ENCODE results near the gene DLGAP1. TPM values are rescaled to one million over a fixed set of nuclear protein-coding genes. Genes with fewer than 3 reads are reported as not detected.

DLGAP1 gene
- total RNA-seq, 3 donors from 2014 or later (not counting 1 experiment from before 2014, with no cell fraction given): not detected

DNA sequence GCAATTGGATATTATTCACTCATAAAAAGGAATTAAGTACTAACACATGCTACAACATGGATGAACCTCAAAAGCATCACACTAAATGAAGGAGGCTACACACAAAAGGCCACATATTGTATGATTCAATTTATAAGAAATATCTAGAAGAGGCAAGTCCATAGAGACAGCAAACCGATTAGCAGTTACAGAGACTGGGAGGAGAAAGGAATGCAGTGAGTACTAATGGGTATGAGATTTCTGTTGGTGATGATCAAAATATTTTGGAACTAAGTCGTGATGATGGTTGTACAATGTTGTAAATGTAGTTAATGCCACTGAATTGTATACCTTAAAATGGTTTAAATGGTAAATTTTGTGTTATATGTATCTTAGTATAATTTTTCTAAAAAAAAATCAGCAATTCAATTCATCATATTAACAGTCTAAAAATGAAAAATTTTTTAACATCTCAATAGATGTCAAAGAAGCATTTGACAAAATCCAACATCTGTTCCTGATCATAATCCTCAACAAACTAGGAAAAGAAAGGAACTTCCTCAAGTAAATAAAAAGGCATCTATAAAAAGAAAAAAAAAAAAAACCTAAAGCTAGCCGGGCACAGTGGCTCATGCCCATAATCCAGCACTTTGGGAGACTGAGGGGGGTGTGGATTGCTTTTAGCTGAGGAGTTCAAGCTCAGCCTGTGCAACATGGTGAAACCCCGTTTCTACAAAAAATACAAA, 907.1 kb downstream of the DLGAP1 start:
- no peak for ATAC-seq
- H3K4me3 ChIP-seq (ENCODE audit: low read length): no peak overlapping the region
- H3K4me1 ChIP-seq (ENCODE audit: control insufficient read depth, insufficient read depth, low read length): no peaks in the 10 kb centered on the region
- intact Hi-C loops (cut with micrococcal nuclease): no loop called here
- Mint-ChIP-seq H3K9me3 (no peaks in the 10 kb centered on the region), H3K27ac (no peak overlapping the region), H3K4me1 (no peaks in the 10 kb centered on the region), H3K4me3 (no peak overlapping the region), H3K27me3 (ENCODE audit: low read depth in 2 of 2) (peaks cover 0 to 3% of the 10 kb centered on the region in 2 donors), H3K36me3 (no peaks in the 10 kb centered on the region)
- no peaks in the 10 kb centered on the region for H3K9me3 ChIP-seq (ENCODE audit: control insufficient read depth, insufficient read depth, low read length)
- H3K36me3 ChIP-seq (ENCODE audit: control insufficient read depth, insufficient read depth, low read length): no peaks in the 10 kb centered on the region
- no peak overlapping the region for H3K27ac ChIP-seq (ENCODE audit: low read length)
- TF ChIP-seq, protein P1, sequence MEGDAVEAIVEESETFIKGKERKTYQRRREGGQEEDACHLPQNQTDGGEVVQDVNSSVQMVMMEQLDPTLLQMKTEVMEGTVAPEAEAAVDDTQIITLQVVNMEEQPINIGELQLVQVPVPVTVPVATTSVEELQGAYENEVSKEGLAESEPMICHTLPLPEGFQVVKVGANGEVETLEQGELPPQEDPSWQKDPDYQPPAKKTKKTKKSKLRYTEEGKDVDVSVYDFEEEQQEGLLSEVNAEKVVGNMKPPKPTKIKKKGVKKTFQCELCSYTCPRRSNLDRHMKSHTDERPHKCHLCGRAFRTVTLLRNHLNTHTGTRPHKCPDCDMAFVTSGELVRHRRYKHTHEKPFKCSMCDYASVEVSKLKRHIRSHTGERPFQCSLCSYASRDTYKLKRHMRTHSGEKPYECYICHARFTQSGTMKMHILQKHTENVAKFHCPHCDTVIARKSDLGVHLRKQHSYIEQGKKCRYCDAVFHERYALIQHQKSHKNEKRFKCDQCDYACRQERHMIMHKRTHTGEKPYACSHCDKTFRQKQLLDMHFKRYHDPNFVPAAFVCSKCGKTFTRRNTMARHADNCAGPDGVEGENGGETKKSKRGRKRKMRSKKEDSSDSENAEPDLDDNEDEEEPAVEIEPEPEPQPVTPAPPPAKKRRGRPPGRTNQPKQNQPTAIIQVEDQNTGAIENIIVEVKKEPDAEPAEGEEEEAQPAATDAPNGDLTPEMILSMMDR (IDR thresholded peaks at IDR 0.05): no peak
- no peak for DNase-seq
- WGBS (ENCODE audit: insufficient coverage): 94% methylated on average over 4 of the region's 4 CpGs
- H3K27me3 ChIP-seq (ENCODE audit: control insufficient read depth, insufficient read depth, low read length): no peaks in the 10 kb centered on the region

DNA sequence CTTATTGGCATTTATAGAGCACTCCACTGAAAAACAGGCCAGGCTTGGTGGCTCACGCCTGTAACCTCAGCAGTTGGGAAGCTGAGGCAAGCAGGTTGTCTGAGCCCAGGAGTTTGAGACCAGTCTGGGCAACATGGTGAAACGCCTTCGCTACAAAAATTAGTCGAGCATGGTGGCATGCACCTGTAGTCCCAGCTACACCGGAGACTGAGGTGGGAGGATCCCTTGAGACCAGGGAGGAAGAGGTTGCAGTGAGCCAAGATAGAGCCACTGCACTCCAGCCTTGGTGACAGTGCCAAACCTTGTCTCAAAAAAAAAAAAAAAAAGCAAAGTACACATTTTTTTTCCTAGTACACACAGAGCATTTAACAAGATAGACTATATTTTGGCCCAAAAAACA, 909.0 kb downstream of the DLGAP1 start:
- Mint-ChIP-seq H3K4me1 (no peaks in the 10 kb centered on the region), H3K36me3 (no peaks in the 10 kb centered on the region), H3K27me3 (ENCODE audit: low read depth in 2 of 2) (peaks cover 0 to 11% of the 10 kb centered on the region in 2 donors), H3K4me3 (no peak overlapping the region), H3K27ac (no peak overlapping the region), H3K9me3 (no peaks in the 10 kb centered on the region)
- TF ChIP-seq, protein P1 (IDR thresholded peaks at IDR 0.05): no peak
- Histone ChIP-seq H3K27ac (ENCODE audit: low read length) (no peak overlapping the region), H3K9me3 (ENCODE audit: control insufficient read depth, insufficient read depth, low read length) (no peaks in the 10 kb centered on the region), H3K4me1 (ENCODE audit: control insufficient read depth, insufficient read depth, low read length) (no peaks in the 10 kb centered on the region), H3K4me3 (ENCODE audit: low read length) (no peak overlapping the region), H3K36me3 (ENCODE audit: control insufficient read depth, insufficient read depth, low read length) (no peaks in the 10 kb centered on the region), H3K27me3 (ENCODE audit: control insufficient read depth, insufficient read depth, low read length) (no peaks in the 10 kb centered on the region)
- intact Hi-C loops (cut with micrococcal nuclease): no loop called here
- ATAC-seq (no peak), DNase-seq (no peak)
- WGBS (ENCODE audit: insufficient coverage): 82% methylated on average over 5 of the region's 5 CpGs

DNA sequence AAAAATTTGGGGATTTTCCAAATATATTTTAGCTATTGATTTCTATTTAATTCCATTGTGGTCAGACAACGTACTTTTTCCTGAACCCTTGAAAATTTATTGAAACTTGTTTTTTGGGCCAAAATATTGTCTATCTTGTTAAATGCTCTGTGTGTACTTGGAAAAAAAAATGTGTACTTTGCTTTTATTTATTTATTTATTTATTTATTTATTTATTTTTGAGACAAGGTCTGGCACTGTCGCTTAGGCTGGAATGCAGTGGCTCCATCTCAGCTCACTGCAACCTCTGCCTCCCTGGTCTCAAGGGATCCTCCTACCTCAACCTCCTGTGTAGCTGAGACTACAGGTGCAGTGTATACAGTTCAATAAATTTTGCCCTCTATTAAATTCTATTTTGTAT, 910.6 kb downstream of the DLGAP1 start:
- H3K4me3 Mint-ChIP-seq: no peak overlapping the region
- no peak overlapping the region for H3K27ac ChIP-seq (ENCODE audit: low read length)
- H3K27me3 Mint-ChIP-seq (ENCODE audit: low read depth in 2 of 2): peaks cover 3 to 21% of the 10 kb centered on the region in 2 donors
- H3K9me3 Mint-ChIP-seq: no peaks in the 10 kb centered on the region
- no peaks in the 10 kb centered on the region for H3K36me3 Mint-ChIP-seq
- H3K27me3 ChIP-seq (ENCODE audit: control insufficient read depth, insufficient read depth, low read length): no peaks in the 10 kb centered on the region
- TF ChIP-seq, protein P1 (IDR thresholded peaks at IDR 0.05): no peak
- H3K27ac Mint-ChIP-seq: no peak overlapping the region
- no peak overlapping the region for H3K4me3 ChIP-seq (ENCODE audit: low read length)
- DNase-seq: no peak
- no peaks in the 10 kb centered on the region for H3K4me1 Mint-ChIP-seq
- no peaks in the 10 kb centered on the region for H3K4me1 ChIP-seq (ENCODE audit: control insufficient read depth, insufficient read depth, low read length)
- no CpG with 5 or more reads among the region's 2 CpGs for WGBS (ENCODE audit: insufficient coverage)
- no peaks in the 10 kb centered on the region for H3K9me3 ChIP-seq (ENCODE audit: control insufficient read depth, insufficient read depth, low read length)
- intact Hi-C loops (cut with micrococcal nuclease): no loop called here
- no peak for ATAC-seq
- no peaks in the 10 kb centered on the region for H3K36me3 ChIP-seq (ENCODE audit: control insufficient read depth, insufficient read depth, low read length)
